ENCODE measurements around the gene CIAO1.

Gene CIAO1

DNA sequence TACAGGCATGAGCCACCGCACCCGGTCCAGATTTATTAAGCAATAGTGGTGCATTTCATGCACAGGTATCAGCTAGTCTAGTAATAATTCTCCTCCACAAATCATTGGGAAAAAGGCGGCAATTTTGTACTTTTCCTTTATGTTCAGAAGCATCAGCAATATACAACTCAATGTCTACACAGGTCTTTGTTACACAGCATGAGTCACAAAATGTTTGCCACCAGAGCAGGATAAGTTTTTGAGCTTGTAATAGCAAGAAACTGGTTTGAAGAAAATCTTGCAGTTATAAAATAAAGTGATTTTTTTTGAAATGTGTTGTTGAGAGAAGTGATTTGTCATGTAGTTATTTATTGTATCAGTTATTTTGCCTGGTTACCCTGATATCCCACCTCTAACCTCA lies 54.3 kb downstream of the CIAO1 start:
- Histone ChIP-seq H3K4me1 (ENCODE audit: control insufficient read depth, insufficient read depth, low read length) (peaks cover 2% of the 10 kb centered on the region), H3K4me3 (ENCODE audit: low read depth, low read length) (no peak overlapping the region), H3K9me3 (ENCODE audit: control insufficient read depth, insufficient read depth, low read length) (no peaks in the 10 kb centered on the region), H3K9ac (ENCODE audit: low read depth, low read length) (no peak overlapping the region), H3K36me3 (ENCODE audit: control insufficient read depth, insufficient read depth, low read length) (no peaks in the 10 kb centered on the region), H3K27me3 (ENCODE audit: control insufficient read depth, insufficient read depth, low read length) (peaks cover 61% of the 10 kb centered on the region)

DNA sequence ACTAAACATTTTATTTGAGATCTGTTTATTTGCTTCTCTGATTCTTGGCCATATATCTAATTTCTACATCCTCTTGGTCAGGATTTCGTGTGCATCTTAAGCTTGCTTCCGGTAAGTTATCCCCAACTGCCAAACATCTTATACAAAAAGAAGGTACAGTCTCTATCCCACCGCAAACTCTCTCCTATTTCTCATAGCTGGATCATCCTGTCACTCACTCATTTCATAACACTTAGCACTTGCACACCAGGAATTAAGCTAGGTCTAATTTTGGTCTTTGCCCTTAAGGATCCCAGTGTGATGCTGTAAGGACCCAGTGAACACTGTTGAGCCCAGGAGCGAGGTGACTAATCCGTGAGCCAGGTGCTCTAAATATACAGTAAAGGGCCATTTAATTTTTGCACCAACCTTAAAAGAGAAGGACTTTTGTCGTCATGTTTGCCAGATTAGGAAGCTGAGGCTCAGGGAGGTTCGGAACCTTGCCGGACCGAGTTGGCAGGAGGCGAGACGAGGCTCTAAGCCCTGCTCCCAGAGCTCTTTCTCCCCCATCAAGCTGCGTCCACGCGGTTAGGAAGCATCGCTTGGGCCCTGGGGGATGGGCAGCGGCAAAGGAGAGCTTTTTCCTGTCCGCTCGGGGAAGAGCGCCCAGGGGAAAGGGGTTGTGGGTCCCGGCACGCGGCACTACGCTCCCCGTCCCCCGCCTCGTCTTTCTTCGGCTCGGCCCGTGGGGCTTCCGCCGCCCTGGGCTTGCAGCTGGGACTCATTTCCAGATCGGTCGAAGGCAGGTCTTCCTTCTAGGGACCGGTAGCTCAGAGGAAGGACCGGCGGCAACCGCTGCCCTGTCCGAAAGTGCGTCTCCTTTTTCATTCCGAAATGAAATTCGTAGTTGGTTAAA lies 55.0 kb downstream of the CIAO1 start:
- Histone ChIP-seq H3K9ac (ENCODE audit: low read depth, low read length) (peak overlapping the region; percentile 17), H3K36me3 (ENCODE audit: control insufficient read depth, insufficient read depth, low read length) (no peaks in the 10 kb centered on the region), H3K4me3 (ENCODE audit: low read depth, low read length) (peak overlapping the region; percentile 69), H3K27me3 (ENCODE audit: control insufficient read depth, insufficient read depth, low read length) (peaks cover 66% of the 10 kb centered on the region), H3K9me3 (ENCODE audit: control insufficient read depth, insufficient read depth, low read length) (no peaks in the 10 kb centered on the region), H3K4me1 (ENCODE audit: control insufficient read depth, insufficient read depth, low read length) (peaks cover 2% of the 10 kb centered on the region)
